Activated CD4-positive, CD25-positive, alpha-beta regulatory T cell treated with anti-CD3 and anti-CD28 coated beads, Interleukin-2, amount 50 U/mL, for 16 hours (primary cell): ENCODE data around the gene KRT9.
"Not testable (repeated sequence)": the region's sequence is repeated elsewhere in the genome, so short reads cannot be mapped to it uniquely, and the experiment has no call there.

Experiments
- DNase-seq: peaks from one replicate; pipeline ENCODE4 v3.0.0-alpha.2; 2020; ENCODE audit warnings: low read depth, low spot score

KRT9 gene

DNA sequence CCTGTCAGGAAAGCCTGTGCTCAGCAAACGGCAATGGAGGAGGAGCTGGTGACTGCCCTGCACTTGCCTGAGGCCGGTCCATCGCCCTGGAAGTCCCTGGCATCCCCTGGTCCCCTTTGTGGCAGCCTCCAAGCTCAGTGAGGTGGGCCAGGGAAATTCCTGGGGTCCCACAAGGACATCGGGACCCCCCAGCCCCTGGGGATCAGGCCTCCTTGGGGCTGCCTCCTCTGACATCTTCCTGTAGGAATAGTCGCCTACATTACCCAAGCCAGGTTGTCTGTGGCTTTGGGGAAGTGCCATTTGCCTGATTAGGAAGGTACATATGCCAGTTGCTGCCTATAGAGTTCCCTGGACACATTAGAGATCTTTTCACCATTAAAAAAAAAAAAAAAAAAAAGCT is 7.1 kb upstream of the KRT9 start:
- no peak for DNase-seq

DNA sequence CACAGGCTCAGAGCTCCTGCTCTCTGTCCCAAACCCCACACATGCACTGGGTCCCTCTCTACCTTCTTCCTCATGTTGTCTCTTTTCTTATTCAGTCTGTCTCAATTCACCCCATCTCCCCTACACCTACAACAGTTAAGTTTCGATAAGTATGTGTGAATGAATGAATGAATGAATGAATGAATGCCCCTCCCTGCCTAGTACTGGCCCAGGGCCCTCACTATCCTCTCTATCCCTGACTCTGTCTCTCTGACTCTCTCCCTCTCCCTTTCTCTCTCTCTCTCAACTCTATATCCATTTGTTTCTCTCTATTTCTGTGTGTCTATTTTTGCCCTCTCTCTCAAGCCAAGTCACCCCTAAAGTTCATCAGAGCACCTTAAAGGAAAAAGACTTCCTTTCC is 6.7 kb upstream of the KRT9 start:
- DNase-seq, result no peak

DNA sequence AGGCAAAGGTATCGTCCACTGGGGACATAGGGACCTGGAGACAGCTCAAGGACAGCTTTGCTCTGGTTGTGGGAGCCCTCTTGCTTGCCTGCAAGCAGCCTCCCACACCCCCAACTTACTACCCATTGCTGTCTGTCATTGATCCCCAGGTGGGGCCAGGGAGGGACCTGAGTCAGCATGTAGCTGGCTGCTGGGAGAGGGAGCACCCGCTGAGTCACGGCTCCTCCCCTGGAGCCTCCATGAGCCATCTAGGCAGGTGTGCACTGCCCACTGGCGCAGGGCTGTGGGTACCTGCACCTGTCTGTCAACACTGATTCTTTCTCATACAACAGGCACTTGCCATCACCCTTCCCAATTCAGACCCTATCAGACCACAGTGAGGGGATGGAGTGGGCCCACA is 4.9 kb upstream of the KRT9 start:
- not testable (repeated sequence) for DNase-seq

DNA sequence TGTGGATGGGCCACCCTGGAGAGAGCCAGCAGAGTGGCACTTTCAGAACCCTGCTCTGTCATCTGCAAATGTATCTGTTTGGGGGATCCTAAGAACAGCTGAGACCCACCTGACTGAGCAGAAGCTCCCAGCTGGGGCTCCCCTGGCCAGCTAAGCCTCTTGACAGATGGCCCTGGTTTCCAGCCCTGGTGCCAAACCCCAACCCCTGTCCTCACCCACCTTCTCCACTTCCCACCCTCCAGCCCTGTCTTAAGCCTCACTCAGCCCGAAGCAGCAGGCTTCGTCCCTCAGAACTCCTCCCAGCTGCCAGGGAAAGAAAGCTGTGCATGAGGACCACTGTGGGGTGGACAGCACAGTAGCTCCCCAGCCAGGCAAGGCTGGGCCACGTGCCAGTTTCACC is 3.5 kb upstream of the KRT9 start:
- DNase-seq, result no peak

DNA sequence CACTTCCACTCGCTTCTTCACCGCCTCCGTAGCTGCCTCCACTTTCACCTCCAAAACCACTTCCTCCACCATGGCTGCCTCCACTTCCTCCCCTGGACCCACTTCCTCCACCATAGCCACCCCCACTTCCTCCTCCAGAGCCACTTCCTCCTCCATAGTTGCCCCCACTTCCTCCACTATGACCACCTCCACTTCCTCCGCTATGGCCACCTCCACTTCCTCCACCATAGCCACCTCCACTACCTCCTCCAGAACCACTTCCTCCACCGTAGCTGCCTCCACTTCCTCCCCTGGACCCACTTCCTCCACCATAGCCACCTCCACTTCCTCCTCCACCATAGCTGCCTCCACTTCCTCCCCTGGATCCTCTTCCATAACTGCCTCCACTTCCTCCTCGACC is 4.5 kb downstream of the KRT9 start:
- no peak for DNase-seq

DNA sequence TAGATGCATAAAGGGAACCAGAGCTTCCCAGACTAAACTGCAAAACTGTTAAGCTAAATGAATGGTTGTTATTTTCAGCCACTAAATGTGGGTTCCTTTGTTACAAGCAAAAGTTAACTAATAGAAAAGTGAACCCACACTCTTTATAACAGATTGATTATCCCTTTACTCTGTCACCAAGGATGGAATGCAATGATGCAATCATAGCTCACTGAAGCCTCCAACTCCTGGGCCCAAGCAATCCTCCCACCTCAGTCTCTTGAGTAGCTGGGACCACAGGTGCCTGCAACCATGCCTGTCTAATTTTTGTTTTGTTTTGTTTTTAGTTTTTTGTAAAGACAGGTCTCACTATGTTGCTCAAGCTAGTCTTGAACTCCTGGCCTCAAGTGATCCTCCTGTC is 6.5 kb downstream of the KRT9 start:
- no peak for DNase-seq

DNA sequence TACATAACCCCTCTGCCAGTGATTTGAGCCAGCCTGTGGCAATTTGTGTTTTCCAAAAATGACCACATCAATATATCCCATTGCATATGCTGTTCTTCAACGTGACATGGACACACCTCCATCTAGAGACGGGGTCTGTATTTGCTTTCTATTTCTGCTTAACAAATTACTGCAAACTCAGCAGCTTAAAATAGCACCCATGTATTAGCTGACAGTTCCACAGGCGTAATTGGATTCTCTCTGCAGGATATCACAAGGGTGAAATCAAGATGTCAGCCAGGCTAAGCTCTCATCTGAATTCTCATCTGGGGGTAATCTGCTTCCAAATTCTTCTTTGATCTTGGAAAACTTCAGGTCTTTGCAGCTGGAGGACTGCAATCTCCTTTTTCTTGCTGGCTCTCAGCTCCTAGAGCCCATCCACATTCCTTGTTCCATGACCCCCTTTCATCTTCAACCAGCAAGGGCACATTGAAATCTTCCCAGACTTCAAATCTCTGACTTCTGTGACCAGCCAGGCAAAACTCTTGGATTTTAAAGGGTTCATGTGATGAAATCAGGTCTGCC is 8.2 kb downstream of the KRT9 start:
- DNase-seq, result no peak

DNA sequence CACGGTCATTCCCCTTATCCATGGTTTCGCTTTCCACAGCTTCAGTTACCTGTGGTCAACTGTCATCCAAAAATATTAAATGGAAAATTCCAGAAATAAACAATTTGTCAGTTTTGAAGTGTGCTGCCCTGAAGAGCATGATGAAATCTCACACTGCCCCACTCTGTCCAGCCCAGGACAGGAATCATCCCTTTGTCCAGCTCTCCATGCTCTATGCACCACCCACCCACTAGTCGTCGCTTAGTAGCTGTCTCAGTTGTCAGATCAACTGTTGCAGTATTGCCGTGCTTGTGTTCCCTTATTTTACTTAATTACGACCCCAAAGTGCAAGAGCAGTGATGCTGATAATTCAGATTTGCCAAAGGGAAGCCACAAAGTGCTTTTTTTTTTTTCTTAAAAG is 10.3 kb downstream of the KRT9 start:
- DNase-seq, result no peak

DNA sequence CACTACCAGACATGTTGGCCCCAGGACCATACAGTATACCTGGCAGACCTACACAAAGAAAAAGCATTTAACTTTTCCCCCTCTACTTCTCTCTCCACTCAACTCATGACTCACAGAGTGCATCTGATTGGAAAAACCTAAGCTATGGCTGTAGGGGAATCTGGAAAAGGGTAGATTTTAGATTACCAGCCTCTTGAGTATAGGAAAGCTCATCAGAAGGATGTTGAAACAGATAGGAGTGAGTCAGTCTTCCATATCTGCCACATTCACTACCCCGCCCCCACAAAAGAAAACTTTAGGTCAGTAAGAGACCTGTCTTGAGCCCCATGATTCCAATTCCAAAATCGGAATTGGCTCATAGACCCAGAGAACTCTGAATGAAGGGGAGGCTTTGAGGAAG is 12.3 kb downstream of the KRT9 start:
- DNase-seq, result no peak

DNA sequence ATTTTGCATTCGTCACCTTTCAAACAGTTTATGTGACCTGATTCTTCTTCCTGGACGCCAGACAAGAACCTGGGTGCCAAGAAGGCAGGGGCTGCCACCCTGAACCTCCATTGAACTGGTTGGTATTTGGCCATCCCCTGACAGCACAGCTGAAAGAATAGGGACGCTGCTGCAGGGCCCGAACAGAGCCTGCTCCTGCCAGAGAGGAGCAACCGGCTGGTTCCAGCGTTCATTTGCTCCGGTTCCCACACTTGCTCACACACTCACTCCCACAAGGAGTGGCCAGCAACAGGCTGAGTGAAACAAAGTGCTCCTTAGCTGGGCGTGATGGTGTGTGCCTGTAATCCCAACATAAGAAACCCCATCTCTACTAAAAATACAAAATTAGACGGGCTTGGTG is 14.9 kb downstream of the KRT9 start:
- DNase-seq, result no peak

DNA sequence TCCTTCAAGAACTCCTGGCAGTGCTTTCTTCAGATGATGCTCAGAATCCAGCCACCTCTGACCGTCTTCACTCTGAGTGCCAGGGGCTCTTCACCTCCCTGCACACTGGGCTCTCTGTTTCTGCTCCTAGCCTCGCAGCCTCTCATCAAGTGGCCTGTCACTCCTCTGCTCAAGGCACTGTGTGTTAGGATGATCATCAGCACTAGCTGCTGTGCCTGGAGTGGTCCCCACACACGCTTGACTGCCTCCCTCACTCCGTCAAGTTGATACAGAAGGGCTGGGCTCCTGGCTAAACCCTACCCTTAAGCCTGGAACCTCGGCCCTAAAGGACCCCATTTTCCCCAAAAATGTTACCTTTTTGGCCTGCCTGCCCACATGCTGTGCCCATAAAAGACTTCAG is 15.6 kb downstream of the KRT9 start:
- DNase-seq, result no peak

DNA sequence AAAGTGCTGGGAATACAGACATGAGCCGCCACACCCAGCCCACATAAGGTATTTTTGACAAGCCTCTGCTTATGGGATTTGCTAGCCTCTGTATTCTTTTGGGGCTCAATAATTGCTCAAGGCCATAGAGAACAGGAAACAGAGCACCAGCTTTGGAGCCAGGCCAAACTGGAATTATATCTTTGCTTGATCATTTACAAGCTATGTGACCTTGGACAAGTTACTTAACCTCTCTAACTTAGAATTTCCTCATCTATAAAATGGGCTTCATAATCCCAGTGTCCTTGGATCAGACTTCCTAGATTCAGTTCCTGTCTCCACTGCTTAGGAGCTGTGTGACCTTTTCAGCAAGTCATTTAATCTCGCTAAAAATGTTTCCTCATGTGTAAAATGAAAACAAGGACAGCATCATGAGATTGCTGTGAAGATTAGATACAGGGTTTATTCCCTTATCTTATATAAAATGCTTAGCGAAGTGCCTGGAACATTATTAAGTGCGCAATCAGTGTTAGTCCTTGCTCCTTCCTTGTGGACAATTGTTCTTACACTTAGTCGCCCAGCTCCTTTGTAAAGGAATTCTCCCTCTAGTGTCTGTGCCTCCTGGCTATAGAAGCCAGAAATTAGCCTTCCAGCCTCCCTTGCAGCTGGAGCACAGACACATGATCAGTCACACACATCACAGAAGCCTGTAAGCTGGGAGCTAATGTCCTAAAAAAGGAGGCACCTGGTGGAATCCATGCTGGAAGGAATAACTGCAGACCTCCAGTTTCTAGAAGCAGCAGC is 16.6 kb downstream of the KRT9 start:
- no peak for DNase-seq

DNA sequence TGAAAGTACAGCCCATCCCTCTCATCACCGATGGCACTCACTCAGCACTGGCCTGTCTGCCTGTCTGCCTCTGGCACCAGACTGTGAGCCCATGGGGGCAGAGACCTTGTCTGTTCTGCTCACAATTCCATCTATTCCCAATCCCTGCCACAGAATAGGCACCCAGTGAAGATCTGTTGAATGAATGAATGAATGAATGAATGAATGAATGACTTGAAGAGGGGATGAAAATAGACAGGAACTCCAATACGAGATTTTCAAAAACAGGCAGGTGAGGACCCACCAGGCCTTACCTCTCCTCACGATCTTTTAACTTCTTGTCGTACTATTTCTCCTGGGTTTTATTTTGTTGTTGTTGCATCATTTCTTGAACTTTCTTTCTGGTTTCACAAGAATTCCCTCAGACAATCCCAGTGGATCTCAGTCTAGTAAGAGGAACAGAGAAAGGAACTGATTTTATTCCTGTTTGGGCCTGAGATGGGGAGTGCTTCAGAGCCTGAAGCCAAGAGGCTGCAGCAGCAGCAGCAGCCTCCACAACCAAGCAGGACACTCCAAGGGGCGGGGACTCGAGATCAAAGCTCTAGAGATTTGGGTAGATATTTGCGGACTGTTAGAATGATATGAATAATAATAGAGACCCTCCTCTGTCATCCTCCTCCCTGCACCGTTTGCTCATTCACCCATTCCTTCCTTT is 17.7 kb downstream of the KRT9 start:
- no peak for DNase-seq

DNA sequence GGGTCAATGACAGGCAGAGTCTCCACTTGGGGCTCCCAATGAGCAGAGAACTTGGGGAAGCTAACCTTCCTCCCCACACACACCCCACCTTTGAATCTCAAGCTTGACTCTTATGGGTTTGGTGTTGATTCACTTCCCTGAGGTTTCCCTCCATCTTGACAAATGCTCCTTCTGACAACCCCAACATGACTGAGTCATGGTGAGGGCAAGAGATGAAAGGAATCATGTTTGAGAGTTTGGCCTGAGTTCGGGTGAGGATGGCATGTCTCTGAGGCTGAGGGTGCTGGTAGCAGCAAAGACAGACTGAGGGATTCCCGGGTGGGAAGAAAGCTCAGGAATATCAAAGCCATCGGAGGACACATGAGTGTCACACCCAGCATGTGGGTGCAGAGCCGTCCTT is 18.7 kb downstream of the KRT9 start:
- DNase-seq, result no peak

DNA sequence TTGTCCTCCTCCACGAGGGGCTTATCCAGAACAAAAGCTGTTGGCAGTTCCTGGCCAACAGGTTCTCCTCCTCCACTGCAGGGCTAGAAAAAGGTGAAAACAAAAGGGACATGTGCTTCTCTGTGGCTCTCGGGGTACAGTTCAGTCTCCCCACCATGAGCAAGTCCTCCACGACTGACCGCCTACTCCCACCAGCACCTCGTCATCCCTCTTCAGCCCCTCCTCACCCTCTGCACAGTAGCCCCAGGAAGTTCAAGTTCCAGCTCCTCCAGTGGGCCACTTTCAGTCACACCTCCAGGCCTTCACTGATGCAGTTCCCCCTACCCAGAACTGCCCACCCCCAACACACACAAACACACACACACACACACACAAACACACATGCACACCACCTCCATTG is 19.4 kb downstream of the KRT9 start:
- no peak for DNase-seq

DNA sequence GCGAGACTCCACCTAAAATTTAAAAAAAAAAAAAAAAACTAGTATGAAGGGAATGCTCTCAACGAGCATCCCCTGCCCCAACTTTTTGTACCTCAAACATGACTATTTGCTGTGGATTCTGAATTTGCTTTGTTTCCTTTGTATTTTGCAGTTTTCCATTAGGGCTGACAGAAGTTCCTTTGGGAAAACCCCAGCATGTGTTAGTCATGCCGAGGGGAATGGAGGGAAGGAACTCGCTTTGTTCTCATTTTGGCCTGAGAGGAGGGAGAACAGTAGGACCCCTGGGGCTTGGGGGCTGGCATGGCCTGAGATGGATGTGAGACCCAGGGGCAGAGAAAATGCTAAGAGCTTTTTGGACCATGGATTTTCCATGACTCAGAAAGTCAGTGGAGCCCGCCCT is 20.5 kb downstream of the KRT9 start:
- DNase-seq, result no peak

DNA sequence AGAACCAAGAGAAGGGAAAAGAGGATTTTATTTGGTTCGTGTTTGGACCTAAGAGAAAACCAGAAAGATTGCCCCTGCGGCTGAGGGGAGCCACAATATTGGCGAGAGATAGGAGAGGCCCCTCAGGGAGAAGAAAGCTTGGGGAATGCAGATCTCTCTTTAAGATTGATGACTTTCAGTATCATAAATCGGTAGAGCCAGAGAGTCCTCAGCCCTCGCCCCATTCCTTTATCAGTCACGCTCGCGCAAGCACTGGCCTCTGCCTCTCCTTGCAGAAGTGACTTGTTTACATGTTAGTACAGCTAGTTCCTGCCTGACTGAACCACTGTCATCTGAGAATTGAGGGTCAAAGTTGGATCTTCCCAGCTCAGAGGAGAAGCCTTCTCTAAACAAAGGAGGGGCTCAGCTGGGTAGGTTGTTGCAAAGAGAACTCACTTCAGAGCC is 22.2 kb downstream of the KRT9 start:
- no peak for DNase-seq

DNA sequence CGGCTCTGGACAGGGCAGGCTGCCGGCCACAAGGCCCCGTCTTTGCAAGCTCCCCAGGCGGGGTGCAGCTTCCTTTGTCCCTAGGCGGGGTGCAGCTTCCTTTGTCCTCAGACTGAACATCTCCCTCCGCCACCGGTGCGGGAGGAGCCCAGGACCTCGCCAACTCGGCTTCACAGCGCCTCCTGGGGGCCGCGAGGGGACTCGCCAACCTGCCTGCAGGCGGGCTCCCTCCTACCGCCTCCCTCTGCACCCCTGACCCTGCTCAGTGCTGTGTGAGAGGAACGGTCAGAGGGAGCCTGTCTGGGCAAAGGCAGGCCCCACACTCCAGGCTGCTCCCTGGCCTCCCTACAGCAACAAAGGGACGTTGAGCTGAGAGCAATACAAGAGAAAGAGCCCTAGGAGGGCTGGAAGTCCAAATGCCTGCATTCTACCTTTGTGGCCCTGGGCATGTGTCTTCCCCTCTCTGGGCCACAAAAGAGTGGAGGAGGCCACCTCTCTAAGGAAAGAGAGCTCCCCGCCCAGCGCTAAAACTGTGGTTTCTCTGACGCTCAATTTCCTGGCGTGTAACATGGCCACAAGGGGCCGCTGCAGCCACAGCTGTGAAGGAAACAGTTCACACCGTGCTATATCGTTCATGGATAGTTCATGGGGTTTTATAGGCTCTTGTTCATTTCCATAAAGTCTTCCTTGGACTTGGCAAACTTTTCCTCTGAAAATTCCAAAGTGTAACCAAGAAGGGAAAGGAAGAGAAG is 22.8 kb downstream of the KRT9 start:
- peak; percentile 71 for DNase-seq

DNA sequence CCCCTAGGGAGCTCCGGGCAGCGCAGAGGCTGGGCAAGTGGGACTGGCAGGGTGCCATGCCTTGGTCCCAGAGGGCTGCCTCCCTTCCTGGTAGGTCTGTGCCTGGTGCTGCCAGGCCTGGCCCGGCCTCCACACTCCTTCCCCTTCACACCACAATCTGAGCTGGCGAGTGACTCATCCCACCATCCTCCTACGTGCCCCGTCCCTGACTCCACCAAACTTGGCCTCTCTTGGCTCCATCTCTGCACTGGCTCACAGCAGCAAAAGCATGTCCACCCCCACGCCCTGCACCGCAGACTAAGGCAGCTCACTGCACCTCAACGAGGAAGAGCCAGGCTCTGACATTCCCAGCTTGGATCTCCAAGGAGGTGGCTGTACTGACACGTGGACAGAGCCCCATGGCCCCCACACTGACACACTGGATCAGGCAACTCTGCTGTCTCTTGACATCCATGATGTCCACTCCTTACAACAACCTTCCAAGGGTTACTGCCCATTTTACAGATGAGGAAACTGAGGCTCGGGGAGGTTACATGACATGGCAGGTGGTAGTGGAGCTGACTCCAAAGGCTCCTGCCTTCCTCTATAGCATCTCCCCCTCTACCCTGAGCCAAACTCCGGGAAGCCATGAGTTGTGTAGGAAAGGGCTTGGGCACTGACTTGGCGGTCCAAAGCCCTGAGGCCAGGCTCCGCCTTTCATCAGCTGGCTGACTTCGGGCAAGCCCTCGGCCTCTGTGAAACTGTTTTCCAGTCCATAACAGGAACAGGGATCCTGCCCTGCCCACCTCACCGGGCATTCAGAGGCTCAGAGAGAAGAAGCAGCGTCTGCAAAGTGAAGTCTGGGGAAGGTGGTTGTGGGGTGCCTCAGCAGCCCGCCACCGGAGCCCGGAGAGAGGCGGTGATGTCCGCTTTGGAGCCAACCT is 23.7 kb downstream of the KRT9 start:
- DNase-seq, result no peak

DNA sequence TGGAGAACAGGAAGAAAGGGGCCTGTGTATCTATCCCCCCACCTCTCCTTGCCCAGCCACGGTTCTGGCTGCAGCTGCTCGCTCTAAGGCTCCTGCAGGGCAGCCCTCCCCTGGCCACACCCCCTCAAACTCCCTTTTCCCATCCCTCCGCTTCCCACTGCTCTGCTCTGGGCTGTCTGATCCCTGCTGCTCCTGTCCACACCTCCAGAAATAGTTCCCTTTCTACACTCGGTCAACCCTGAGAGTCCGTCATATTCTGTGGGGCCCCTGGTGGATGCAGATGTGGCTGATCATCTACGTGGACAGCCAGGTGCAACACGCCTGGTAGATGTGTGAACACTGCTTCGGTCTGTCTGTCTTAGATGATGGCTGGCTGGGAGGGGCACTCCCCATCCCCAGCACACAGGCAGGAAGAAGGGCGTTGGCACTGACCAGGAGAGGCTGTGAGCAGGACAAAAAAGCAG is 24.4 kb downstream of the KRT9 start:
- no peak for DNase-seq

DNA sequence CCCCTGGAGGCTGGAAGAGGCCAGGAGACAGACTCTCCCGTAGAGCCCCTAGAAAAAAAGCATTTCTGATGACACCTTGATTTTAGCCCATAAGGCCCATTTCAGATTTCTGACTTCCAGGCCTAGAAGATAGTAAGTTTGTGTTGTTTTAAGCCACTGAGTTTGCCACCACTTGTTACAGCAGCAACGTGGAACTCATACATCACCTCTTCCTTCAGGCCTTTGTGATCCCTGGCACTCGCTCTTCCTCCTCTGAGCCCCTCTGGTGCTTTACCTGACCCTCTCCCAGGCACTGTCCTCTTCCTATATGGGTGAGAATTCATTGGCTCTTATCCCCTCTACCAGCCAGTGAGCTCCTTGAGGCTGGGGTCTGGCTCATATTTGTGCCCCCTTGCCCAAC is 25.0 kb downstream of the KRT9 start:
- DNase-seq, result no peak
